Ovary (tissue), 10 donors: Measurements from ENCODE around the gene GAREM2. TPM values are rescaled to one million over a fixed set of nuclear protein-coding genes. Genes with fewer than 3 reads are reported as not detected.

Experiments used
- DNase-seq, 5 donors: peaks; one replicate each; pipeline ENCODE4 v3.0.0-alpha.2; 2019 to 2020
- H3K27ac ChIP-seq, 2 donors: fragments of 200-600 bp; one replicate each; pipeline versions ENCODE4 v1.5.1 to v1.8.0; 2019 to 2022
- H3K27me3 ChIP-seq: fragments of 200-600 bp; one replicate; pipeline ENCODE4 v1.8.0; 2022
- H3K36me3 ChIP-seq: fragments of 200-600 bp; sonication (generic); one replicate; pipeline ENCODE4 v1.5.1; 2019
- H3K4me1 ChIP-seq: one replicate; pipeline ENCODE4 v1.8.1; 2013; ENCODE audit warnings: mild to moderate bottlenecking, moderate library complexity; ENCODE audit not compliant: insufficient read depth
- H3K4me3 ChIP-seq: fragments of 200-600 bp; sonication (generic); one replicate; pipeline ENCODE4 v1.5.1; 2017
- H3K9me3 ChIP-seq, 2 donors: fragments of 200-600 bp in 1 of 2; sonication (generic) in 1 of 2; one replicate each; pipeline versions ENCODE4 v1.5.1 to v1.8.1; 2013 to 2019; ENCODE audit warnings: mild to moderate bottlenecking in 1 of 2, moderate library complexity in 1 of 2
- EP300 ChIP-seq: sonication (generic); formaldehyde crosslinking; IDR thresholded peaks from one replicate; pipeline ENCODE4 v1.6.1; 2017; ENCODE audit warnings: antibody characterized with exemption
- POLR2A ChIP-seq: fragments of 450-650 bp; IDR thresholded peaks from one replicate; pipeline ENCODE4 v1.6.1; 2017; ENCODE audit warnings: antibody characterized with exemption, mild to moderate bottlenecking, moderate library complexity
- WGBS, 3 donors: extraction: QIAGEN DNeasy Blood & Tissue Kit in 1 of 3; methylation state at CpG; one replicate each; pipeline versions ENCODE4 v1.1.5 to v1.1.7; 2013 to 2017; 5-methylcytosine and 5-hydroxymethylcytosine counted together
- intact Hi-C, 4 donors: fragments of 100-400 bp; cut with DNase I; formaldehyde crosslinking; loops; one replicate each; pipeline versions ENCODE4 v1.11.0 to v1.15.1; 2022 to 2023
- long read RNA-seq, 3 donors: library from polyadenylated mRNA in 2 of 3; unstranded in 2 of 3; transcript quantifications; one replicate each; pipeline ENCODE4 v2.0.0 and lab custom pipeline, GENCODE V29; 2021 to 2026
- polyA plus RNA-seq, 2 donors: library from polyadenylated mRNA; stranded (reverse); fragments of 200-250 nt in 1 of 2; fragments of 350-450 nt in 1 of 2; fragmentation: Illumina TruSeq in 1 of 2; extraction: RNeasy Lipid Tissue Mini Kit (QIAGEN cat#74804) in 1 of 2; gene quantifications; one replicate each; pipeline ENCODE4 v1.2.3, GENCODE V29; 2013 to 2014
- total RNA-seq, 7 donors: library from RNA; depleted of rRNA in 2 of 7; stranded (reverse); fragments of >200 nt in 2 of 7; fragmentation: NEBNext Ultra II Directional in 3 of 7; extraction: Animal tissue kit (Norgen Biotek cat#: 25700) in 3 of 7; gene quantifications; one replicate each; pipeline versions ENCODE4 v1.1.0 to v1.2.4, GENCODE V29; 2016 to 2023
- TF ChIP-seq, protein P1 (sequence below), 3 donors: fragments of 450-650 bp in 2 of 3; fragments of 200-600 bp in 1 of 3; IDR thresholded peaks; one replicate each; pipeline versions ENCODE4 v1.5.1 to v1.8.0; 2016 to 2022; ENCODE audit warnings: antibody characterized with exemption in 3 of 3, mild to moderate bottlenecking in 1 of 3
- donor health status: DM: no; HTN: no; CAD: no; lungs with moderate emphysema.
- donor health status: DM: no; HTN: no; CAD: no.
- donor health status: Bipolar disorder and iron deficiency.
- donor health status: DM: yes; HTN: yes; CAD: no.
- donor health status: DM: no; HTN: no; CAD: no.
- donor health status: DM: yes; HTN: yes; CAD: no.

The GAREM2 gene
- 10 to 100 TPM in 1 of 7 donors, 1 to 10 TPM in 6; 1.0 to 13.5 (median 6.2) TPM for total RNA-seq
- 1 to 10 TPM; 2.4 to 3.1 TPM for polyA plus RNA-seq
- long read RNA-seq, donor 1, partial matches to known transcripts: 2 of 19 reads
- long read RNA-seq, donor 1, other reads (novel, unspliced or antisense): 17 of 19 reads
- long read RNA-seq, donor 2, full-length matches to known transcripts: 3 of 3 reads
- long read RNA-seq, donor 2, partial matches to known transcripts: 0 of 3 reads
- long read RNA-seq, donor 2, other reads (novel, unspliced or antisense): 0 of 3 reads
- long read RNA-seq, donor 3, full-length matches to known transcripts: 1 of 38 reads
- long read RNA-seq, donor 3, partial matches to known transcripts: 31 of 38 reads
- long read RNA-seq, donor 3, other reads (novel, unspliced or antisense): 6 of 38 reads

DNA sequence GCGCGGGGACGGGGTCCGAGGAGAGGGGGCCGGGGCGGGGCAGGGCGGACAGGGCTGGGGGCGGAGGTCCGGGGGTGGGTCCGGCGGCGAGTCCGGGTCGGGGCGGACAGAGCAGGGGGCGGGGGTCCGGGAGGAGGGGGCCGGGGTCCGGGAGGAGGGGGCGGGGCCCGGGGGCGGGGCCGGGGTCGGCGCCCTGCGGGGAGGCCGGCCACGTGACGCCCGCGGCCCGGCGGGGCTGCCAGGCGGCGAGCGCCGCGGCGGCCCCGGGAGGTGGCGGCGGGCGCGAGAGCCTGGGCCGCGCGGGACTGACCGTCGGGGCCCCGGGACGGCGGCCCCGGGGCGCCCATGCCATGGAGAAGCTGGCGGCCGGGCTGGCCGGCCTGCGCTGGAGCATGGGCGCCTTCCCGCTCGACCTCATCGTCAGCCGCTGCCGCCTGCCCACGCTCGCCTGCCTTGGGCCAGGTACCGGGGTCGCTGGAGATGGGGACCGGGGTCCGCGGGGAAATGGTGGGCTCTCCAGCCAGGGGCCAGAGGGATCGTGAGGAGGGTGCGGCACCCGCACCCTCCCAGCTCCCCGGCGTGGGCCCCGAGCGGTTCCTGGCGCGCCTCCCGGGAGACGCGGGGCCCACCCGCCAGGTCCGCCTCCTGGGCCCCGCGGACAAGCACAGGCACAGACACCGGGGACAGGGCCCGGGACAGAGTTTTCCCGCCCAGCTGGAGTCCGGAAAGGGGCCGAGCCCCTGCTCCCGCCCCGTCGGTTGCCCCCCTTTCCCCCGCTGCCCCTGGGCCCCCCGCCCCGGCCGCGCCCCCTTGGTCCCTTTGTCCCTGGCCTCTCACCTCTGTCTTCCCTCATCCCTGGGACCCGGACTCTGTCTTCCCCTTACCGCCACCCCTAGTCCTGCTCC is at the start of gene GAREM2:
Gene GAREM2, plus strand, starts transcription at position 218 of the 905 bp plus-strand sequence. Its CDS starts 133 bp downstream, at position 351.
- peak within 1 kb of the TSS; percentile 21 for H3K4me3 ChIP-seq
- no peaks in the 10 kb centered on the region for H3K4me1 ChIP-seq
- H3K27me3 ChIP-seq: no peaks in the 10 kb centered on the region
- WGBS, 3 donors: 0 to 1% (median 1%) methylated on average over 20 to 102 of the region's 102 CpGs
- H3K9me3 ChIP-seq: no peaks in the 10 kb centered on the region
- no peak within 1 kb of the TSS for H3K27ac ChIP-seq
- no peak for DNase-seq
- intact Hi-C loops: no loop called here
- H3K36me3 ChIP-seq: no peaks in the 10 kb centered on the region
- TF ChIP-seq, protein P1, sequence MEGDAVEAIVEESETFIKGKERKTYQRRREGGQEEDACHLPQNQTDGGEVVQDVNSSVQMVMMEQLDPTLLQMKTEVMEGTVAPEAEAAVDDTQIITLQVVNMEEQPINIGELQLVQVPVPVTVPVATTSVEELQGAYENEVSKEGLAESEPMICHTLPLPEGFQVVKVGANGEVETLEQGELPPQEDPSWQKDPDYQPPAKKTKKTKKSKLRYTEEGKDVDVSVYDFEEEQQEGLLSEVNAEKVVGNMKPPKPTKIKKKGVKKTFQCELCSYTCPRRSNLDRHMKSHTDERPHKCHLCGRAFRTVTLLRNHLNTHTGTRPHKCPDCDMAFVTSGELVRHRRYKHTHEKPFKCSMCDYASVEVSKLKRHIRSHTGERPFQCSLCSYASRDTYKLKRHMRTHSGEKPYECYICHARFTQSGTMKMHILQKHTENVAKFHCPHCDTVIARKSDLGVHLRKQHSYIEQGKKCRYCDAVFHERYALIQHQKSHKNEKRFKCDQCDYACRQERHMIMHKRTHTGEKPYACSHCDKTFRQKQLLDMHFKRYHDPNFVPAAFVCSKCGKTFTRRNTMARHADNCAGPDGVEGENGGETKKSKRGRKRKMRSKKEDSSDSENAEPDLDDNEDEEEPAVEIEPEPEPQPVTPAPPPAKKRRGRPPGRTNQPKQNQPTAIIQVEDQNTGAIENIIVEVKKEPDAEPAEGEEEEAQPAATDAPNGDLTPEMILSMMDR (IDR thresholded peaks at IDR 0.05): no peak
- TF ChIP-seq POLR2A (no peak), EP300 (no peak)

DNA sequence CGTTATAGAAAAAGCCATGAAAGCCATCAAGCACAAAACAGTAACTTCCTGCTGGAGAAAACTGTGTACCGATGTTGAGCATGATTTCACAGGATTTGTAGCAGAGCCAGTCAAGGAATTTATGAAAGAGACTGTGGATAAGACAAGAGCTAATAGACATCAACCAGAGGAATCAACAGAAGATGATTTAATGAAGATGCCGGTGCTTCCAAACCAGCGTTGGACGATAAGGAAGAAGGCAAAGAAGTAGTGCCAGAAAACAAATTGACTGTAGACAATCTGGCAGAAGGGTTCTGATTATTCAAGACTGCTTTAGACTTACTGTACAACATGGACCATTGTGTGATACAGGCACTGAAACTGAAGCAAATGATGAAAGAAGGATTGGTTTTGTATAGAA is 49.5 kb upstream of the GAREM2 start:
- no peak overlapping the region for H3K27ac ChIP-seq
- DNase-seq: no peak
- no peak overlapping the region for H3K4me3 ChIP-seq
- H3K4me1 ChIP-seq: no peaks in the 10 kb centered on the region
- 50 to 76% (median 73%) methylated on average over 5 of the region's 5 CpGs for WGBS, 3 donors
- no peaks in the 10 kb centered on the region for H3K9me3 ChIP-seq
- intact Hi-C loops: no loop called here
- H3K36me3 ChIP-seq: no peaks in the 10 kb centered on the region
- TF ChIP-seq EP300 (no peak), POLR2A (no peak)
- TF ChIP-seq, protein P1 (IDR thresholded peaks at IDR 0.05): no peak
- no peaks in the 10 kb centered on the region for H3K27me3 ChIP-seq

DNA sequence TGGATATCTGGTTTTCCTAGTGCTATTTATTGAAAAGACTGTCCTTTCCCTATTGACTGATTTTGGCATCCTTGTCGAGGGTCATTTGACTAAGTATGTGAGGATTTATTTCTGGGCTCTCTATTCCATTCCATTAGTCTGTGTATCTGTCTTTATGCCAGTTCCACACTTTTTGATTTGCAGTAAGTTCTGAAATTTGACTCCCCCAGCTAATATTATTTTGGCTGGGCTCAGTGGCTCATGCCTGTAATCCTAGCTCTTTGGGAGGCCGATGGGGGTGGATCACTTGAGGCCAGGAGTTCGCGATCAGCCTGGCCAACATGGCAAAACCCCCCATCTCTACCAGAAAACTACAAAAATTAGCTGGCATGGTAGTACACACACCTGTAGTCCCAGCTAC is 46.8 kb upstream of the GAREM2 start:
- no peak for DNase-seq
- intact Hi-C loops: no loop called here
- TF ChIP-seq EP300 (no peak), POLR2A (no peak)
- TF ChIP-seq, protein P1 (IDR thresholded peaks at IDR 0.05): no peak
- no peaks in the 10 kb centered on the region for H3K9me3 ChIP-seq
- no peaks in the 10 kb centered on the region for H3K27me3 ChIP-seq
- H3K36me3 ChIP-seq: no peaks in the 10 kb centered on the region
- H3K27ac ChIP-seq: no peak overlapping the region
- H3K4me3 ChIP-seq: no peak overlapping the region
- 63 to 77% (median 72%) methylated on average over 4 of the region's 4 CpGs for WGBS, 3 donors
- no peaks in the 10 kb centered on the region for H3K4me1 ChIP-seq

DNA sequence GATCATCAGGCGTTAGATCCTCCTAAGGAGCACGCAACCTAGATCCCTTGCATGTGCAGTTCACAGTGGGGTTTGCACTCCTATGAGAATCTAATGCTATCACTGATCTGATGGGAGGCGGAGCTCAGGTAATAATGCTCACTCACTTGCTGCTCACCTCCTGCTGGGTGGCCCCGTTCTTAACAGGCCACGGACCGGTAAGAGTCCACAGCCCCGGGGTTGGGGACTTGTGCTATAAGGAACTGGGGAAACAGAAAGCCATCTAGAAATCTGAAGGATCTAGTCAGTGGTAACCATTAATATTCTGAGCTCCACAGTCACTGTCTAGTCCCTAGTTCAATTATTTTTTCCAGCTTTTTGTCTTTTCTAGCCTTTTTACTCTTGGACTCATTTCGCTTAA is 44.7 kb upstream of the GAREM2 start:
- no peak for DNase-seq

More for the DNA sequence above, 44.7 kb upstream of the GAREM2 start:
- TF ChIP-seq, protein P1 (IDR thresholded peaks at IDR 0.05): no peak
- no peak for TF ChIP-seq EP300
- no peak for TF ChIP-seq POLR2A
- no peaks in the 10 kb centered on the region for H3K4me1 ChIP-seq
- H3K4me3 ChIP-seq: no peak overlapping the region
- WGBS, 3 donors: 92 to 95% (median 93%) methylated on average over 8 of the region's 8 CpGs
- H3K36me3 ChIP-seq: no peaks in the 10 kb centered on the region
- intact Hi-C loops: no loop called here
- H3K27ac ChIP-seq: no peak overlapping the region
- H3K9me3 ChIP-seq: no peaks in the 10 kb centered on the region
- no peaks in the 10 kb centered on the region for H3K27me3 ChIP-seq
